ENCODE results near the gene ARVCF. TPM values are rescaled to one million over a fixed set of nuclear protein-coding genes. Genes with fewer than 3 reads are reported as not detected.

Gene ARVCF
- total and polyA plus RNA-seq, 7 donors = 3.6 to 28.0 (median 8.7) TPM

- intact Hi-C loops (cut with DNase I) = no loop called here
- Histone ChIP-seq H3K9me3 (no peaks in the 10 kb centered on the region), H3K4me1 (no peaks in the 10 kb centered on the region), H3K27me3 (ENCODE audit: insufficient read depth in 3 of 3, low read length in 2 of 3) (no peaks in the 10 kb centered on the region), H3K36me3 (ENCODE audit: insufficient read depth in 1 of 2, low read depth in 1 of 2) (peaks cover 0 to 91% of the 10 kb centered on the region in 2 donors), H3K4me3 (no peak overlapping the region), H3K27ac (no peak overlapping the region)
- 74 to 84% (median 83%) methylated on average over 18 of the region's 18 CpGs for WGBS, 3 donors
- TF ChIP-seq CTCF (IDR thresholded peaks at IDR 0.05) = no peak
- ATAC-seq (no peak), DNase-seq (no peak)
These were observed 48.2 kb downstream of the ARVCF start for GRCh38 chr22:19968450-19968891.

GRCh38 chr22:19967850-19968449 lies 48.7 kb downstream of the ARVCF start:
- intact Hi-C loops (cut with DNase I) = no loop called here
- no peak for TF ChIP-seq CTCF (IDR thresholded peaks at IDR 0.05)

GRCh38 chr22:19966908-19967750 lies 49.5 kb downstream of the ARVCF start:
- H3K27me3 ChIP-seq (ENCODE audit: insufficient read depth in 3 of 3, low read length in 2 of 3) = no peaks in the 10 kb centered on the region
- ATAC-seq (no peak), DNase-seq (no peak)
- no peak for TF ChIP-seq CTCF (IDR thresholded peaks at IDR 0.05)
- 68 to 71% (median 70%) methylated on average over 20 of the region's 20 CpGs for WGBS, 3 donors
- peaks cover 7% of the 10 kb centered on the region for H3K4me1 ChIP-seq
- H3K36me3 ChIP-seq (ENCODE audit: insufficient read depth in 1 of 2, low read depth in 1 of 2) = peaks cover 0 to 87% of the 10 kb centered on the region in 2 donors
- no peak overlapping the region for H3K27ac ChIP-seq
- H3K4me3 ChIP-seq = no peak overlapping the region
- intact Hi-C loops (cut with DNase I) = no loop called here
- no peaks in the 10 kb centered on the region for H3K9me3 ChIP-seq

More at GRCh38 chr22:19967850-19968449, 48.7 kb downstream of the ARVCF start:
- no peak for ATAC-seq
- H3K27me3 ChIP-seq (ENCODE audit: insufficient read depth in 3 of 3, low read length in 2 of 3) = no peaks in the 10 kb centered on the region
- no peak overlapping the region for H3K4me3 ChIP-seq
- H3K36me3 ChIP-seq (ENCODE audit: insufficient read depth in 1 of 2, low read depth in 1 of 2) = peaks cover 0 to 91% of the 10 kb centered on the region in 2 donors
- H3K27ac ChIP-seq = no peak overlapping the region
- no peak for DNase-seq
- H3K4me1 ChIP-seq = no peaks in the 10 kb centered on the region
- 90% methylated on average over 7 of the region's 7 CpGs for WGBS, 3 donors
- H3K9me3 ChIP-seq = no peaks in the 10 kb centered on the region

GRCh38 chr22:19965771-19966709 lies 50.6 kb downstream of the ARVCF start:
- Histone ChIP-seq H3K27ac (no peak overlapping the region), H3K4me1 (peaks cover 16% of the 10 kb centered on the region), H3K4me3 (no peak overlapping the region), H3K27me3 (ENCODE audit: insufficient read depth in 3 of 3, low read length in 2 of 3) (no peaks in the 10 kb centered on the region), H3K36me3 (ENCODE audit: insufficient read depth in 1 of 2, low read depth in 1 of 2) (peaks cover 0 to 78% of the 10 kb centered on the region in 2 donors), H3K9me3 (no peaks in the 10 kb centered on the region)
- no peak for TF ChIP-seq CTCF (IDR thresholded peaks at IDR 0.05)
- ATAC-seq (no peak), DNase-seq (no peak)
- 65 to 79% (median 65%) methylated on average over 10 of the region's 10 CpGs for WGBS, 3 donors
- intact Hi-C loops (cut with DNase I) = no loop called here

Measured in psoas muscle (tissue), 8 donors.